ENCODE data around the gene ALG12.

The ALG12 gene

GRCh38 chr22:49889071-49889470 is 29.2 kb downstream of the ALG12 start:
- Histone ChIP-seq H3K36me3 (ENCODE audit: control insufficient read depth, insufficient read depth, low read length) (peaks cover 18% of the 10 kb centered on the region), H3K4me3 (replicated peaks; ENCODE audit: low read depth, low read length) (no peak overlapping the region), H3K27me3 (replicated peaks; ENCODE audit: control insufficient read depth, insufficient read depth, low read length) (no peaks in the 10 kb centered on the region)
- no peak for TF ChIP-seq CTCF (IDR thresholded peaks at IDR 0.05; ENCODE audit: insufficient read depth, low read length, poor library complexity, severe bottlenecking)
- DNase-seq (ENCODE audit: extremely low read depth, insufficient read length): no peak

- DNase-seq (ENCODE audit: extremely low read depth, insufficient read length): no peak
- no peak for TF ChIP-seq CTCF (IDR thresholded peaks at IDR 0.05; ENCODE audit: insufficient read depth, low read length, poor library complexity, severe bottlenecking)
- Histone ChIP-seq H3K36me3 (ENCODE audit: control insufficient read depth, insufficient read depth, low read length) (peaks cover 19% of the 10 kb centered on the region), H3K4me3 (replicated peaks; ENCODE audit: low read depth, low read length) (no peak overlapping the region), H3K27me3 (replicated peaks; ENCODE audit: control insufficient read depth, insufficient read depth, low read length) (no peaks in the 10 kb centered on the region)
These were observed 30.5 kb downstream of the ALG12 start for GRCh38 chr22:49887702-49888101.

- Histone ChIP-seq H3K4me3 (replicated peaks; ENCODE audit: low read depth, low read length) (no peak overlapping the region), H3K27me3 (replicated peaks; ENCODE audit: control insufficient read depth, insufficient read depth, low read length) (no peaks in the 10 kb centered on the region), H3K36me3 (ENCODE audit: control insufficient read depth, insufficient read depth, low read length) (peaks cover 16% of the 10 kb centered on the region)
- no peak for TF ChIP-seq CTCF (IDR thresholded peaks at IDR 0.05; ENCODE audit: insufficient read depth, low read length, poor library complexity, severe bottlenecking)
- DNase-seq (ENCODE audit: extremely low read depth, insufficient read length): no peak
These were observed 31.2 kb downstream of the ALG12 start for GRCh38 chr22:49887064-49887451.

- no peak for TF ChIP-seq CTCF (IDR thresholded peaks at IDR 0.05; ENCODE audit: insufficient read depth, low read length, poor library complexity, severe bottlenecking)
- no peak overlapping the region for H3K4me3 ChIP-seq (replicated peaks; ENCODE audit: low read depth, low read length)
- H3K36me3 ChIP-seq (ENCODE audit: control insufficient read depth, insufficient read depth, low read length): peaks cover 16% of the 10 kb centered on the region
- H3K27me3 ChIP-seq (replicated peaks; ENCODE audit: control insufficient read depth, insufficient read depth, low read length): no peaks in the 10 kb centered on the region
- DNase-seq (ENCODE audit: extremely low read depth, insufficient read length): no peak
These were observed 31.7 kb downstream of the ALG12 start for GRCh38 chr22:49886346-49887063.

- DNase-seq (ENCODE audit: extremely low read depth, insufficient read length): no peak
- Histone ChIP-seq H3K36me3 (ENCODE audit: control insufficient read depth, insufficient read depth, low read length) (peaks cover 16% of the 10 kb centered on the region), H3K4me3 (replicated peaks; ENCODE audit: low read depth, low read length) (no peak overlapping the region), H3K27me3 (replicated peaks; ENCODE audit: control insufficient read depth, insufficient read depth, low read length) (no peaks in the 10 kb centered on the region)
- TF ChIP-seq CTCF (IDR thresholded peaks at IDR 0.05; ENCODE audit: insufficient read depth, low read length, poor library complexity, severe bottlenecking): no peak
These were observed 32.4 kb downstream of the ALG12 start for GRCh38 chr22:49885881-49886280.

GRCh38 chr22:49885281-49885680 is 33.0 kb downstream of the ALG12 start:
- no peak for TF ChIP-seq CTCF (IDR thresholded peaks at IDR 0.05; ENCODE audit: insufficient read depth, low read length, poor library complexity, severe bottlenecking)
- peaks cover 16% of the 10 kb centered on the region for H3K36me3 ChIP-seq (ENCODE audit: control insufficient read depth, insufficient read depth, low read length)
- H3K27me3 ChIP-seq (replicated peaks; ENCODE audit: control insufficient read depth, insufficient read depth, low read length): no peaks in the 10 kb centered on the region
- H3K4me3 ChIP-seq (replicated peaks; ENCODE audit: low read depth, low read length): no peak overlapping the region
- DNase-seq (ENCODE audit: extremely low read depth, insufficient read length): no peak

Data from GM06990 (cell line).